WTC11 (cell line): Measurements from ENCODE around the gene LYRM4.

Experiments used
- CTCF ChIP-seq: fragments of 200-600 bp; IDR thresholded peaks from 2 replicates; pipeline ENCODE4 v1.8.0; 2022; ENCODE audit warnings: antibody characterized with exemption
- FOXJ3 ChIP-seq: sonication (generic); formaldehyde crosslinking; IDR thresholded peaks from 2 replicates; pipeline ENCODE4 v1.9.0; 2021; ENCODE audit warnings: missing genetic modification reagents, mild to moderate bottlenecking, borderline replicate concordance
- GABPB1 ChIP-seq: sonication (generic); formaldehyde crosslinking; IDR thresholded peaks from 2 replicates; pipeline ENCODE4 v1.8.1; 2023; ENCODE audit warnings: mild to moderate bottlenecking, missing genetic modification reagents
- ZNF281 ChIP-seq: sonication (generic); formaldehyde crosslinking; IDR thresholded peaks from 2 replicates; pipeline ENCODE4 v1.8.0; 2023; ENCODE audit warnings: mild to moderate bottlenecking, missing genetic modification reagents
- TF ChIP-seq, protein P1 (sequence below): sonication (generic); formaldehyde crosslinking; IDR thresholded peaks from 2 replicates; pipeline ENCODE4 v1.8.1; 2022; ENCODE audit warnings: missing genetic modification reagents, borderline replicate concordance

- no peak for TF ChIP-seq GABPB1 (CRISPR knock-in tag)
- no peak for TF ChIP-seq CTCF
- no peak for TF ChIP-seq FOXJ3 (CRISPR knock-in tag)
- no peak for TF ChIP-seq ZNF281 (CRISPR knock-in tag)
- TF ChIP-seq, protein P1, sequence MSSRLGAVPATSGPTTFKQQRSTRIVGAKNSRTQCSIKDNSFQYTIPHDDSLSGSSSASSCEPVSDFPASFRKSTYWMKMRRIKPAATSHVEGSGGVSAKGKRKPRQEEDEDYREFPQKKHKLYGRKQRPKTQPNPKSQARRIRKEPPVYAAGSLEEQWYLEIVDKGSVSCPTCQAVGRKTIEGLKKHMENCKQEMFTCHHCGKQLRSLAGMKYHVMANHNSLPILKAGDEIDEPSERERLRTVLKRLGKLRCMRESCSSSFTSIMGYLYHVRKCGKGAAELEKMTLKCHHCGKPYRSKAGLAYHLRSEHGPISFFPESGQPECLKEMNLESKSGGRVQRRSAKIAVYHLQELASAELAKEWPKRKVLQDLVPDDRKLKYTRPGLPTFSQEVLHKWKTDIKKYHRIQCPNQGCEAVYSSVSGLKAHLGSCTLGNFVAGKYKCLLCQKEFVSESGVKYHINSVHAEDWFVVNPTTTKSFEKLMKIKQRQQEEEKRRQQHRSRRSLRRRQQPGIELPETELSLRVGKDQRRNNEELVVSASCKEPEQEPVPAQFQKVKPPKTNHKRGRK (CRISPR knock-in tag): no peak
Observed at GRCh38 chr6:5146398-5146797, 114.4 kb downstream of the LYRM4 start.
